OCI-LY1 (cell line): ENCODE data around the gene RALGPS1.

Experiments
- H2AFZ ChIP-seq: fragments of 200-600 bp; sonication (generic), shearing (Covaris generic); 2 replicates; pipeline ENCODE4 v1.6.0; 2014; ENCODE audit warnings: antibody characterized with exemption, mild to moderate bottlenecking, low read length
- H3F3A ChIP-seq: fragments of 200-600 bp; sonication (generic), shearing (Covaris generic); 2 replicates; pipeline ENCODE4 v1.6.0; 2014; ENCODE audit warnings: mild to moderate bottlenecking, antibody characterized with exemption, low read length, moderate library complexity; ENCODE audit not compliant: insufficient read depth
- H3K27ac ChIP-seq: fragments of 200-600 bp; sonication (generic); 2 replicates; pipeline ENCODE4 v1.5.1; 2014; ENCODE audit warnings: low read length, mixed run types, mild to moderate bottlenecking, low read depth; ENCODE audit not compliant: poor library complexity, severe bottlenecking
- H3K27me3 ChIP-seq: fragments of 200-600 bp; sonication (generic); 2 replicates; pipeline ENCODE4 v1.6.0; 2014; ENCODE audit warnings: antibody characterized with exemption, mild to moderate bottlenecking, low read length, moderate library complexity; ENCODE audit not compliant: insufficient read depth
- H3K36me3 ChIP-seq: fragments of 200-600 bp; sonication (generic); 2 replicates; pipeline ENCODE4 v1.6.1; 2014; ENCODE audit warnings: mild to moderate bottlenecking, antibody characterized with exemption, low read length, moderate library complexity, mixed read lengths; ENCODE audit not compliant: insufficient read depth
- H3K4me1 ChIP-seq: fragments of 200-600 bp; sonication (generic); 2 replicates; pipeline ENCODE4 v1.5.1; 2014; ENCODE audit warnings: mild to moderate bottlenecking, low read length, moderate library complexity; ENCODE audit not compliant: insufficient read depth, severe bottlenecking
- H3K4me2 ChIP-seq: fragments of 200-600 bp; sonication (generic), shearing (Covaris generic); 2 replicates; pipeline ENCODE4 v1.6.1; 2014; ENCODE audit warnings: low read length
- H3K4me3 ChIP-seq: fragments of 200-600 bp; sonication (generic); 2 replicates; pipeline ENCODE4 v1.5.1; 2014; ENCODE audit warnings: low read length, low read depth, mild to moderate bottlenecking, mixed read lengths; ENCODE audit not compliant: poor library complexity, severe bottlenecking
- H3K79me2 ChIP-seq: fragments of 200-600 bp; shearing (Covaris generic); 2 replicates; pipeline ENCODE4 v1.6.1; 2016; ENCODE audit warnings: mixed run types, low read length, mixed read lengths; ENCODE audit not compliant: insufficient read depth
- H3K9ac ChIP-seq: fragments of 200-600 bp; sonication (generic), shearing (Covaris generic); 2 replicates; pipeline ENCODE4 v1.6.1; 2014; ENCODE audit warnings: mild to moderate bottlenecking, low read length, mixed read lengths
- H3K9me2 ChIP-seq: fragments of 200-600 bp; sonication (generic), shearing (Covaris generic); 2 replicates; pipeline ENCODE4 v1.6.1; 2014; ENCODE audit warnings: low read depth, mild to moderate bottlenecking, low read length, mixed read lengths
- H3K9me3 ChIP-seq: fragments of 200-600 bp; shearing (Covaris generic); 2 replicates; pipeline ENCODE4 v1.6.1; 2014; ENCODE audit warnings: low read length, mixed read lengths
- H4K20me1 ChIP-seq: fragments of 200-600 bp; sonication (generic), shearing (Covaris generic); 2 replicates; pipeline ENCODE4 v1.6.0; 2016; ENCODE audit warnings: mild to moderate bottlenecking, low read length; ENCODE audit not compliant: insufficient read depth
- EZH2 ChIP-seq: fragments of 200-600 bp; sonication (generic), shearing (Covaris generic); IDR thresholded peaks from 2 replicates; pipeline ENCODE4 v1.8.0; 2017; ENCODE audit warnings: borderline replicate concordance, mixed run types, mild to moderate bottlenecking, antibody characterized with exemption, low read length, moderate library complexity, mixed read lengths
- TF ChIP-seq, protein P1 (sequence below): fragments of 200-600 bp; sonication (generic), shearing (Covaris generic); IDR thresholded peaks from 2 replicates; pipeline ENCODE4 v1.5.1; 2017; ENCODE audit warnings: mild to moderate bottlenecking, antibody characterized with exemption, low read length, moderate library complexity, mixed read lengths

Gene RALGPS1

DNA sequence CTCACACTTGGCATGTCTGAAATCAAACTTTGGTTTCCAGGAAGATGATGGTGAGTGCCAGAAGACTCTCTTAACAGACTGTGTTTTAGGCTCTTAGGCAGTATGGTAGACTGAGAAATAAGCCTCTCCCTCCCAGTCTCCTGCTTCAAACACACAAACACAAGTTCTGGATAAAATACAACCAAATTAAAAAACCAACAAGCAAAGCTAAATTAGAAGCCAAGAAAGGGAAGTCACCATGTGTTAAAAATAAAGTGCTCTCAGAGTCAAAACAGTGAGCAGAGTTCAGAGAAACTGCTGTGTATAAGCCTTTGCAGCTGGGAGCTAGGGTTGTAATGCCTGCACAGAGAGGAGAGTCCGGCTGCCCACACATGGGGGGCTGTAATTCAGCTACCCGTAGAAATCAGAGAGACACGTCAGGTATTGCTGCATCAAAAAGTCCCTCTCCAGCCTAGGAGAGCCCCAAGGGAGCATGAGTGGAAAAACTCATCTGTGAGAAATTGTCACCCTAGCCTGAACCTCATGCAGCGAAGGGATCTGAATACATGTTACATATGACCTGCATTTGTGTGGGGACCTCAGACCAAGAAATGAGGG, 145.3 kb downstream of the RALGPS1 start:
- peaks cover 10% of the 10 kb centered on the region for H3K4me1 ChIP-seq
- H2AFZ ChIP-seq: no peak overlapping the region
- no peaks in the 10 kb centered on the region for H3K27me3 ChIP-seq
- H3K9me2 ChIP-seq: no peaks in the 10 kb centered on the region
- no peak overlapping the region for H3K4me2 ChIP-seq
- H3K9me3 ChIP-seq: no peaks in the 10 kb centered on the region
- H3K36me3 ChIP-seq: no peaks in the 10 kb centered on the region
- H3K4me3 ChIP-seq: no peak overlapping the region
- no peaks in the 10 kb centered on the region for H4K20me1 ChIP-seq
- no peaks in the 10 kb centered on the region for H3F3A ChIP-seq
- H3K9ac ChIP-seq: no peak overlapping the region
- no peak overlapping the region for H3K27ac ChIP-seq
- TF ChIP-seq, protein P1, sequence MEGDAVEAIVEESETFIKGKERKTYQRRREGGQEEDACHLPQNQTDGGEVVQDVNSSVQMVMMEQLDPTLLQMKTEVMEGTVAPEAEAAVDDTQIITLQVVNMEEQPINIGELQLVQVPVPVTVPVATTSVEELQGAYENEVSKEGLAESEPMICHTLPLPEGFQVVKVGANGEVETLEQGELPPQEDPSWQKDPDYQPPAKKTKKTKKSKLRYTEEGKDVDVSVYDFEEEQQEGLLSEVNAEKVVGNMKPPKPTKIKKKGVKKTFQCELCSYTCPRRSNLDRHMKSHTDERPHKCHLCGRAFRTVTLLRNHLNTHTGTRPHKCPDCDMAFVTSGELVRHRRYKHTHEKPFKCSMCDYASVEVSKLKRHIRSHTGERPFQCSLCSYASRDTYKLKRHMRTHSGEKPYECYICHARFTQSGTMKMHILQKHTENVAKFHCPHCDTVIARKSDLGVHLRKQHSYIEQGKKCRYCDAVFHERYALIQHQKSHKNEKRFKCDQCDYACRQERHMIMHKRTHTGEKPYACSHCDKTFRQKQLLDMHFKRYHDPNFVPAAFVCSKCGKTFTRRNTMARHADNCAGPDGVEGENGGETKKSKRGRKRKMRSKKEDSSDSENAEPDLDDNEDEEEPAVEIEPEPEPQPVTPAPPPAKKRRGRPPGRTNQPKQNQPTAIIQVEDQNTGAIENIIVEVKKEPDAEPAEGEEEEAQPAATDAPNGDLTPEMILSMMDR: no peak
- TF ChIP-seq EZH2: no peak
- no peaks in the 10 kb centered on the region for H3K79me2 ChIP-seq

DNA sequence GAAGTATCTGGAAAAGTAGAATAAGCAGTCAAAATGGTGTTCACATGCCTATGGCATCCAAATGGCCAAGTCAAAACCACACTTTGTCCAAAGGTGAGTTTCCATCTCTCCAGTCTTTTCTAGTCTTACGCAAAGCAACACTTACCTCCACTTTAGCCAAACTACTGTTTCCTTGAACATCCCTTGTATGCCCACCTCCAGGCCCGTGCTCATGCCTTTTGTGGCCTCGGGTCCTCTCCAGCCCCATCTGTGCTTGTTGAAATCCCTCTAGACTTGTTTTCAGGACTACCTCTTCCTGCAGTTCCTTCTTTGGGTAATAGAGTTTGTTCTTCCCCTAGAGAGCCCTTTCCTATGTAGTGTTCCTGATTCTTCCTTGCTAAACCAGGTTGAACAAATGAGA, 146.8 kb downstream of the RALGPS1 start:
- no peaks in the 10 kb centered on the region for H3K36me3 ChIP-seq
- no peaks in the 10 kb centered on the region for H3K79me2 ChIP-seq
- no peaks in the 10 kb centered on the region for H4K20me1 ChIP-seq
- no peak overlapping the region for H2AFZ ChIP-seq
- H3K27me3 ChIP-seq: no peaks in the 10 kb centered on the region
- H3K9ac ChIP-seq: no peak overlapping the region
- no peak overlapping the region for H3K4me2 ChIP-seq
- no peaks in the 10 kb centered on the region for H3F3A ChIP-seq
- H3K9me2 ChIP-seq: no peaks in the 10 kb centered on the region
- no peaks in the 10 kb centered on the region for H3K9me3 ChIP-seq
- no peak overlapping the region for H3K4me3 ChIP-seq
- no peak for TF ChIP-seq EZH2
- TF ChIP-seq, protein P1: no peak
- H3K27ac ChIP-seq: no peak overlapping the region
- H3K4me1 ChIP-seq: peaks cover 10% of the 10 kb centered on the region

DNA sequence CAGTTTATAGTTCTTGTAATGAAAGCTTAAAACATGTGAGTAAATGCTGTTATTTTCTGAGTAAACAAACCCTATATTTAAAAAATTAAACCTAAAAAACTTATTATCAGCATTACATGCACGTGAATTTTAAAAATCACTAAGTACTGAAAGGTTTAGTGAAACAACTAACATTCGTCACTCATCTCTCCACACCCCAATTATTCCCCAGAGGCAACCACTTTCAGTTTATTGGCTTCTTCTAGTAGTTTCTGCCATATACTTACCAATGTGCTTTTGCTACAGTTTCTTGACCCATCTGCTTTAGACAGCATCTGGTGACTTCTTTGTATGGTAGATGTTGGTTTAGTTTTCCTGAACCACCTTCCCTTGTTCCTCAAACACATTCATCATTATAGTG, 149.8 kb downstream of the RALGPS1 start:
- TF ChIP-seq, protein P1: no peak
- TF ChIP-seq EZH2: no peak
- no peaks in the 10 kb centered on the region for H3K9me3 ChIP-seq
- no peak overlapping the region for H2AFZ ChIP-seq
- H3K27ac ChIP-seq: no peak overlapping the region
- no peaks in the 10 kb centered on the region for H3K36me3 ChIP-seq
- no peaks in the 10 kb centered on the region for H3K9me2 ChIP-seq
- no peaks in the 10 kb centered on the region for H3K79me2 ChIP-seq
- no peak overlapping the region for H3K4me2 ChIP-seq
- H3K4me1 ChIP-seq: peaks cover 9% of the 10 kb centered on the region
- H3F3A ChIP-seq: no peaks in the 10 kb centered on the region
- H3K27me3 ChIP-seq: no peaks in the 10 kb centered on the region
- no peak overlapping the region for H3K4me3 ChIP-seq
- H3K9ac ChIP-seq: no peak overlapping the region
- no peaks in the 10 kb centered on the region for H4K20me1 ChIP-seq
